Osteocyte (in vitro differentiated cells): Measurements from ENCODE around the gene EVPLL. TPM values are rescaled to one million over a fixed set of nuclear protein-coding genes. Genes with fewer than 3 reads are reported as not detected.

Source experiments
- DNase-seq: peaks from one replicate; pipeline ENCODE4 v3.0.0; 2021; ENCODE audit warnings: mixed read lengths; ENCODE audit not compliant: unreplicated experiment; ENCODE audit errors: extremely low spot score
- H3K27ac Mint-ChIP-seq: one replicate; pipeline ENCODE4 v1.8.0; 2021; ENCODE audit warnings: mild to moderate bottlenecking, mixed read lengths; ENCODE audit not compliant: unreplicated experiment
- H3K27me3 Mint-ChIP-seq: one replicate; pipeline ENCODE4 v1.8.0; 2021; ENCODE audit warnings: mixed read lengths; ENCODE audit not compliant: unreplicated experiment
- H3K36me3 Mint-ChIP-seq: one replicate; pipeline ENCODE4 v1.8.0; 2021; ENCODE audit warnings: mixed read lengths; ENCODE audit not compliant: unreplicated experiment
- H3K4me1 Mint-ChIP-seq: one replicate; pipeline ENCODE4 v1.8.0; 2021; ENCODE audit warnings: mixed read lengths; ENCODE audit not compliant: unreplicated experiment
- H3K4me3 Mint-ChIP-seq: one replicate; pipeline ENCODE4 v1.8.0; 2021; ENCODE audit warnings: mild to moderate bottlenecking, moderate library complexity, mixed read lengths; ENCODE audit not compliant: unreplicated experiment
- H3K9me3 Mint-ChIP-seq: one replicate; pipeline ENCODE4 v1.8.0; 2021; ENCODE audit warnings: mixed read lengths; ENCODE audit not compliant: unreplicated experiment
- CTCF ChIP-seq: fragments of 200-600 bp; sonication (generic); IDR thresholded peaks from 2 replicates; pipeline ENCODE4 v1.5.0; 2021; ENCODE audit warnings: antibody characterized with exemption, mild to moderate bottlenecking, moderate library complexity
- total RNA-seq: library from RNA; stranded (reverse); gene quantifications from 2 replicates; pipeline ENCODE4 v1.2.1, GENCODE V29; 2021

EVPLL gene
- total RNA-seq, 1 donor from 2014 or later: not detected

GRCh38 chr17:18379246-18380146 lies 1.9 kb downstream of the EVPLL start:
- Mint-ChIP-seq H3K9me3 (peaks cover 6% of the 10 kb centered on the region), H3K4me1 (no peaks in the 10 kb centered on the region), H3K27me3 (peaks cover 7% of the 10 kb centered on the region), H3K36me3 (no peaks in the 10 kb centered on the region), H3K27ac (no peak overlapping the region), H3K4me3 (no peak overlapping the region)
- no peak for TF ChIP-seq CTCF
- DNase-seq: no peak

- H3K27ac Mint-ChIP-seq: no peak overlapping the region
- no peaks in the 10 kb centered on the region for H3K36me3 Mint-ChIP-seq
- H3K4me3 Mint-ChIP-seq: no peak overlapping the region
- no peaks in the 10 kb centered on the region for H3K4me1 Mint-ChIP-seq
- no peak for TF ChIP-seq CTCF
- H3K27me3 Mint-ChIP-seq: peaks cover 11% of the 10 kb centered on the region
- no peak for DNase-seq
- no peaks in the 10 kb centered on the region for H3K9me3 Mint-ChIP-seq
These were observed 3.0 kb downstream of the EVPLL start for GRCh38 chr17:18380471-18381157.

GRCh38 chr17:18381158-18381952 lies 3.8 kb downstream of the EVPLL start:
- H3K9me3 Mint-ChIP-seq: no peaks in the 10 kb centered on the region
- no peaks in the 10 kb centered on the region for H3K4me1 Mint-ChIP-seq
- no peak for DNase-seq
- H3K27me3 Mint-ChIP-seq: peaks cover 17% of the 10 kb centered on the region
- no peaks in the 10 kb centered on the region for H3K36me3 Mint-ChIP-seq
- H3K4me3 Mint-ChIP-seq: no peak overlapping the region
- TF ChIP-seq CTCF: no peak
- H3K27ac Mint-ChIP-seq: no peak overlapping the region

GRCh38 chr17:18381953-18382245 lies 4.3 kb downstream of the EVPLL start:
- no peak overlapping the region for H3K27ac Mint-ChIP-seq
- no peak for DNase-seq
- no peak overlapping the region for H3K4me3 Mint-ChIP-seq
- H3K9me3 Mint-ChIP-seq: no peaks in the 10 kb centered on the region
- TF ChIP-seq CTCF: no peak
- H3K36me3 Mint-ChIP-seq: no peaks in the 10 kb centered on the region
- H3K27me3 Mint-ChIP-seq: peaks cover 17% of the 10 kb centered on the region
- no peaks in the 10 kb centered on the region for H3K4me1 Mint-ChIP-seq
